B cell (primary cell): Measurements from ENCODE around the gene SLC37A2. TPM values are rescaled to one million over a fixed set of nuclear protein-coding genes. Genes with fewer than 3 reads are reported as not detected.

Experiments
- ATAC-seq: fragments of 200-7000 bp; cut with Tn5 transposase; one replicate; pipeline ENCODE4 v1.10.0; 2021; ENCODE audit warnings: low read depth, mild to moderate bottlenecking, moderate number of reproducible peaks, moderate library complexity
- CTCF ChIA-PET: fragments of 350-600 bp; sonication (Branson Sonifier 250); formaldehyde crosslinking; loops from one replicate; lab custom pipeline; 2021; ENCODE audit warnings: antibody characterized with exemption, inconsistent platforms; lab: Charles Lee
- POLR2A ChIA-PET: fragments of 350-600 bp; sonication (Branson Sonifier 250); formaldehyde crosslinking; loops from one replicate; lab custom pipeline; 2021; ENCODE audit warnings: antibody characterized with exemption; lab: Charles Lee
- DNase-seq: peaks from one replicate; pipeline ENCODE4 v3.0.0; 2013
- H2AFZ ChIP-seq: 2 replicates; pipeline ENCODE4 v1.6.1; 2012; ENCODE audit warnings: mild to moderate bottlenecking, low read depth, low read length; ENCODE audit not compliant: insufficient read depth, poor library complexity, severe bottlenecking
- H3K27ac ChIP-seq, 2 donors: 1 replicate in 1 of 2; 2 replicates in 1 of 2; pipeline ENCODE4 v1.5.1; 2012 to 2013; ENCODE audit warnings: low read length in 2 of 2, mild to moderate bottlenecking in 2 of 2, moderate library complexity in 1 of 2
- H3K27me3 ChIP-seq, 4 experiments: fragments of 200-600 bp in 1 of 4; sonication (generic) in 1 of 4; replicated peaks in 1 of 4; 1 replicate in 2 of 4; 2 replicates in 2 of 4; pipeline versions ENCODE4 v1.6.1 to v1.7.0; 2013 to 2016; ENCODE audit warnings: low read length in 3 of 4, mild to moderate bottlenecking in 2 of 4, mixed read lengths in 1 of 4, moderate library complexity in 1 of 4; ENCODE audit not compliant: insufficient read depth in 4 of 4, control insufficient read depth in 3 of 4; ENCODE audit errors: control extremely low read depth in 1 of 4
- H3K36me3 ChIP-seq, 2 experiments: replicated peaks in 1 of 2; 1 replicate in 1 of 2; 2 replicates in 1 of 2; pipeline versions ENCODE4 v1.6.1 to v1.7.1; 2013; ENCODE audit warnings: low read length in 1 of 2; ENCODE audit not compliant: insufficient read depth in 2 of 2, control insufficient read depth in 1 of 2; ENCODE audit errors: control extremely low read depth in 1 of 2, extremely low read depth in 1 of 2
- H3K4me1 ChIP-seq, 2 donors: fragments of 200-600 bp in 1 of 2; sonication (generic) in 1 of 2; 1 replicate in 1 of 2; 2 replicates in 1 of 2; pipeline versions ENCODE4 v1.5.1 to v1.6.1; 2013 to 2017; ENCODE audit warnings: low read length in 2 of 2; ENCODE audit not compliant: control insufficient read depth in 2 of 2, insufficient read depth in 2 of 2
- H3K4me2 ChIP-seq: replicated peaks from 2 replicates; pipeline ENCODE3; 2012; ENCODE audit warnings: mild to moderate bottlenecking, low read depth, low read length; ENCODE audit not compliant: poor library complexity, severe bottlenecking
- H3K4me3 ChIP-seq, 5 experiments: fragments of 200-600 bp in 1 of 5; sonication (generic) in 1 of 5; 1 replicate in 3 of 5; 2 replicates in 2 of 5; pipeline versions ENCODE4 v1.5.1 to v1.7.0; 2011 to 2016; ENCODE audit warnings: low read length in 4 of 5, mild to moderate bottlenecking in 4 of 5, low read depth in 2 of 5, control low read depth in 1 of 5, moderate library complexity in 1 of 5; ENCODE audit not compliant: insufficient read depth in 1 of 5; ENCODE audit errors: control extremely low read depth in 1 of 5, extremely low read depth in 1 of 5
- H3K79me2 ChIP-seq: fragments of 200-600 bp; sonication (generic); one replicate; pipeline ENCODE4 v1.6.0; 2016; ENCODE audit warnings: low read length; ENCODE audit not compliant: control insufficient read depth, insufficient read depth
- H3K9ac ChIP-seq: fragments of 200-600 bp; sonication (generic); 2 replicates; pipeline ENCODE4 v1.6.1; 2017; ENCODE audit warnings: mild to moderate bottlenecking, low read length, moderate library complexity
- H3K9me3 ChIP-seq, 3 donors: one replicate each; pipeline versions ENCODE4 v1.6.1 to v1.7.1; 2013; ENCODE audit warnings: low read length in 2 of 3; ENCODE audit not compliant: control insufficient read depth in 2 of 3, insufficient read depth in 1 of 3; ENCODE audit errors: control extremely low read depth in 1 of 3
- H4K20me1 ChIP-seq: 2 replicates; pipeline ENCODE4 v1.6.0; 2012; ENCODE audit warnings: mild to moderate bottlenecking, low read length; ENCODE audit not compliant: insufficient read depth, control insufficient read depth, poor library complexity, severe bottlenecking
- H3K27ac Mint-ChIP-seq: one replicate; pipeline ENCODE4 v1.8.0; 2021; ENCODE audit warnings: mixed read lengths
- H3K27me3 Mint-ChIP-seq: one replicate; pipeline ENCODE4 v1.8.0; 2021; ENCODE audit warnings: mixed read lengths
- H3K4me1 Mint-ChIP-seq: one replicate; pipeline ENCODE4 v1.8.0; 2021; ENCODE audit warnings: mixed read lengths
- H3K4me3 Mint-ChIP-seq: one replicate; pipeline ENCODE4 v1.8.0; 2021; ENCODE audit warnings: mixed read lengths
- H3K9me3 Mint-ChIP-seq: one replicate; pipeline ENCODE4 v1.8.0; 2022; ENCODE audit warnings: mixed read lengths; ENCODE audit not compliant: insufficient read depth
- CTCF ChIP-seq: fragments of 200-600 bp; IDR thresholded peaks from one replicate; pipeline ENCODE4 v1.8.0; 2022; ENCODE audit warnings: antibody characterized with exemption, mild to moderate bottlenecking
- EZH2 ChIP-seq: IDR thresholded peaks from 2 replicates; pipeline ENCODE4 v1.6.1; 2012; ENCODE audit warnings: borderline replicate concordance, low read depth, mild to moderate bottlenecking, moderate library complexity, low read length; ENCODE audit not compliant: insufficient read depth, poor library complexity, severe bottlenecking
- WGBS: methylation state at CpG from one replicate; pipeline ENCODE4 v1.1.5; 2013; ENCODE audit warnings: missing lambda C conversion rate; ENCODE audit not compliant: insufficient coverage; 5-methylcytosine and 5-hydroxymethylcytosine counted together
- intact Hi-C: fragments of 100-400 bp; cut with micrococcal nuclease; formaldehyde crosslinking; loops from one replicate; pipeline ENCODE4 v1.10.0; 2022
- polyA plus RNA-seq: library from polyadenylated mRNA; depleted of rRNA; stranded (reverse); fragments of >200 nt; gene quantifications from 2 replicates; pipeline ENCODE4 v1.2.3, GENCODE V29; 2012
- total RNA-seq, 2 donors: library from RNA; stranded (reverse); fragments of 120-200 nt in 1 of 2; gene quantifications; 1 replicate in 1 of 2; 2 replicates in 1 of 2; pipeline versions ENCODE4 v1.2.3 to v1.2.4, GENCODE V29; 2013 to 2022

The SLC37A2 gene
- total and polyA plus RNA-seq, 2 donors (not counting 1 experiment from before 2014, with no cell fraction given) = 7.6 to 27.0 TPM

DNA sequence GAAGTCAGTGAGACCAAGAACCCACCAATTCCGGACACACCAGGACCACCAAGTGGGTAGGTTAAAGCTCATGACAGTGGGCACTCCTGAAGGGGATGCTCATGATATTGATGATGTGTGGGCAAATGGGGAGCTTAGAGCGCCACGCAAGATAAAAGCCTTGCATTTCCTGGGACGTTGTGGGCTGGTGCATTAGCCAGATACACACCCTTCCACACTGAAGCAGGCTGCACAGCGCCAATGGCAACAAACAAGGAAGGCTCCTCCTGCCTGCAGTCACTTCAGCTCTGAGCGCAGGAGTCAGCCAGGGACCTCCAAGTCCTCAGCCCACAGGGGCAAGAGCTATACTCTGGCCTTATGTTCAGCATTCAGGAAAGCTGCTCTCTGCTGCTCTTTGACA lies 27.7 kb downstream of the SLC37A2 start:
- H3K27ac Mint-ChIP-seq = no peak overlapping the region
- intact Hi-C loops = loop anchor here (1.0 kb wide), 1 partner anchor 50 kb away; no protein-coding TSS in a partner anchor

More for the DNA sequence above, 27.7 kb downstream of the SLC37A2 start:
- no peaks in the 10 kb centered on the region for H4K20me1 ChIP-seq
- H3K79me2 ChIP-seq = no peaks in the 10 kb centered on the region
- no peak overlapping the region for H3K4me2 ChIP-seq
- Mint-ChIP-seq H3K4me1 (no peaks in the 10 kb centered on the region), H3K4me3 (no peak overlapping the region), H3K27me3 (no peaks in the 10 kb centered on the region), H3K9me3 (no peaks in the 10 kb centered on the region)
- no peak overlapping the region for H3K27ac ChIP-seq
- no peak for DNase-seq
- ChIA-PET POLR2A (interaction anchor here (0.9 to 1.4 kb wide), 2 partner anchors 28 to 52 kb away, joined by 3 to 4 read pairs; partner anchors contain the start of gene SLC37A2), CTCF (interaction anchor here (0.5 to 5.1 kb wide), 25 partner anchors 9 to 1533 kb away, joined by 3 to 64 read pairs (median 4); partner anchors contain the start of genes SLC37A2 and TMEM218)
- 84% methylated on average over 5 of the region's 6 CpGs for whole genome bisulfite sequencing
- H3K9ac ChIP-seq = no peak overlapping the region
- no peaks in the 10 kb centered on the region for H3K36me3 ChIP-seq
- TF ChIP-seq EZH2 (no peak), CTCF (no peak)
- no peak for ATAC-seq
- no peaks in the 10 kb centered on the region for H3K4me1 ChIP-seq
- no peaks in the 10 kb centered on the region for H3K9me3 ChIP-seq
- no peak overlapping the region for H2AFZ ChIP-seq
- no peak overlapping the region for H3K4me3 ChIP-seq
- H3K27me3 ChIP-seq = no peaks in the 10 kb centered on the region
